Measurements from ENCODE around the gene ARPIN. TPM values are rescaled to one million over a fixed set of nuclear protein-coding genes. Genes with fewer than 3 reads are reported as not detected.

ARPIN gene
- total RNA-seq = 12.7 and 17.9 TPM in 2 replicates

GRCh38 chr15:89912674-89913396 lies at the start of gene ARPIN:
Gene ARPIN (minus strand): TSS chr15:89912952. CDS start chr15:89912835, 117 bp downstream.

GRCh38 chr15:89893696-89894447 lies 18.9 kb downstream of the ARPIN start, which contains the start of gene AP3S2:
Gene AP3S2 (minus strand): TSS chr15:89893994. CDS start chr15:89893949, 45 bp downstream.

Other genes starting within 250 kb of the ARPIN start
- gene PLIN1, start 233.6 kb downstream of the ARPIN start, total RNA-seq = under 0.01 and 0.50 TPM in 2 replicates
- gene PEX11A, start 222.2 kb downstream of the ARPIN start, total RNA-seq = 11.3 and 11.4 TPM in 2 replicates
- not detected in 2 replicates for gene WDR93, start 222.1 kb downstream of the ARPIN start, total RNA-seq
- gene MESP1, start 161.7 kb downstream of the ARPIN start, total RNA-seq = 0.29 and 0.50 TPM in 2 replicates
- 0.58 and 1.3 TPM in 2 replicates for gene MESP2, start 136.6 kb downstream of the ARPIN start, total RNA-seq
- 138 and 190 TPM in 2 replicates for gene ANPEP, start 98.1 kb downstream of the ARPIN start, total RNA-seq
- 68.5 and 89.2 TPM in 2 replicates for gene AP3S2, start 19.0 kb downstream of the ARPIN start, total RNA-seq
- gene ZNF710, start 88.4 kb upstream of the ARPIN start, total RNA-seq = 8.9 and 16.7 TPM in 2 replicates
- 48.8 and 66.0 TPM in 2 replicates for gene IDH2, start 189.5 kb upstream of the ARPIN start, total RNA-seq

Data from smooth muscle cell of trachea (primary cell).